Astrocyte of the cerebellum (primary cell): ENCODE measurements around the gene MYO10.

Experiments
- DNase-seq: peaks from one replicate; pipeline ENCODE4 v3.0.0-alpha.2; 2011; ENCODE audit warnings: low read depth
- H3K4me3 ChIP-seq: 2 replicates; pipeline ENCODE4 v1.5.1; 2011; ENCODE audit warnings: mild to moderate bottlenecking, low read depth, low read length, moderate library complexity
- in situ Hi-C: cut with HindIII; loops from 2 replicates; pipeline ENCODE4 v1.10.0; 2017; ENCODE audit warnings: low sequenced_read_pairs
- TF ChIP-seq, protein P1 (sequence below): IDR thresholded peaks from 2 replicates; pipeline ENCODE4 v1.5.1; 2012; ENCODE audit warnings: low read length, low read depth, moderate library complexity, mild to moderate bottlenecking; ENCODE audit errors: missing control alignments

MYO10 gene

DNA sequence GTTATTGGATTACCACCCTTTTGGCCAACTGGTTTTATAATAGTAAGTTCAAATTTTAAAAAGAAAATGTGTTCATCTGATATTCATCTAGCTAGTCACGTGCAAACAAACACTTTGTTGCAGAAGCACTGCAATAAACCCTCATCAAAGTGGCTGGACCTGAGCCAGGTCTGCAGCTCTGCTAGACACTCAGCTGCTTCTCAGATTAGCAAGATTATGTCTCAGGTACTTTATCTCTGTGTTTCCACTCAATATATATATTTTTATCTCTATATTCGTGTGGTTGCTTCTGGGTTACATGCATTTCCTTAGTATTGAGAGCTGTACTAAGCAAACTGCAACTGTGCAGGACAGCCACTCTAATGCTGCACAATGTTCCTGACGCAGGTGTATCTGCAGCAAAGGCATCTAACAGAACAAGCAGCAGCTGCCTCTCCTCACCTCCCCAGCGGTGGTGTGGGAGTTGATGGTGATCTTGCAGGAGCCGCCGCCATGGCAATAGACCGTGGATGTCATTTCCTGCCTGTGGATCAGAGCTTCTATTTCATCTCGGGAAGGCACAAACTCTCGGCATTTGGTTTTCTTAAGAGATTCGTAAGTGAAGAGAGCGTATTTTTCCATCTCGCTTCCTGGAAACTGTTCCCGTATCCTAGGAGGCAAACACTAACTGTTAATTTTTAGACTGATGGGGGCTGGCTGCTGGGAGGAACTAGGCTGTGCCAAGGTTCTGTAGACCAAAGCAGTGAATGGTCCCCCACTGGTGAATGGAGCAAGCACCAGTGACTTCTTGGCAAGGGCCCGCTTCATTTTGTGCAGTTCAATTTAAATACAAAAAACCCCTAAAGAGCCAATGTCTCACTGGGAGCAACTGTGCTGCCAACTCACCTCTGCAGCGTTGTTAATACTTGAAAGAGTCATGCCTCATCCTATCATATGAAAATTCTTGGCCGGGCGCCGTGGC is 262.6 kb downstream of the MYO10 start:
- H3K4me3 ChIP-seq, result no peak overlapping the region
- in situ Hi-C loops, result no loop called here
- DNase-seq, result peak; percentile 32
- TF ChIP-seq, protein P1, sequence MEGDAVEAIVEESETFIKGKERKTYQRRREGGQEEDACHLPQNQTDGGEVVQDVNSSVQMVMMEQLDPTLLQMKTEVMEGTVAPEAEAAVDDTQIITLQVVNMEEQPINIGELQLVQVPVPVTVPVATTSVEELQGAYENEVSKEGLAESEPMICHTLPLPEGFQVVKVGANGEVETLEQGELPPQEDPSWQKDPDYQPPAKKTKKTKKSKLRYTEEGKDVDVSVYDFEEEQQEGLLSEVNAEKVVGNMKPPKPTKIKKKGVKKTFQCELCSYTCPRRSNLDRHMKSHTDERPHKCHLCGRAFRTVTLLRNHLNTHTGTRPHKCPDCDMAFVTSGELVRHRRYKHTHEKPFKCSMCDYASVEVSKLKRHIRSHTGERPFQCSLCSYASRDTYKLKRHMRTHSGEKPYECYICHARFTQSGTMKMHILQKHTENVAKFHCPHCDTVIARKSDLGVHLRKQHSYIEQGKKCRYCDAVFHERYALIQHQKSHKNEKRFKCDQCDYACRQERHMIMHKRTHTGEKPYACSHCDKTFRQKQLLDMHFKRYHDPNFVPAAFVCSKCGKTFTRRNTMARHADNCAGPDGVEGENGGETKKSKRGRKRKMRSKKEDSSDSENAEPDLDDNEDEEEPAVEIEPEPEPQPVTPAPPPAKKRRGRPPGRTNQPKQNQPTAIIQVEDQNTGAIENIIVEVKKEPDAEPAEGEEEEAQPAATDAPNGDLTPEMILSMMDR, result no peak

DNA sequence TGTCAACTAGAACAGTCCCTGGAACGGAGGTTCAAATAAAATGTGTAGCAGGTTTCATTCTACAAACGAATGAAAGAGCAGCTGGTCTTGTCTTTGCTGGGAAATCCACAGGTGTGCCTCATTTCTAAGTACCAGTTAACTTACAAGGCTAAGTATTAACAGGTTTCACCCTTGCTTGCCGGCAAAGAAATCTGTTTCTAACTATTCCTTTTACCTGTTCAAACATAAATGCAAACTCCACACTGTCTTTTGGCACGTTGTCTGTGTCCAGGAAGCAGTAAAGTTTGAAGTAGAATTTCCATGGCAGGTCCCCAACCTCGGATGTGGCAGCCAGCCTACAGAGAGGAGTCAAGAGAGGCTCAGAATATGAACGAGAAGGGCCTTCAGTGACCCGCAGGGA is 264.9 kb downstream of the MYO10 start:
- no peak for DNase-seq
- TF ChIP-seq, protein P1, result no peak
- in situ Hi-C loops, result no loop called here
- H3K4me3 ChIP-seq, result no peak overlapping the region

DNA sequence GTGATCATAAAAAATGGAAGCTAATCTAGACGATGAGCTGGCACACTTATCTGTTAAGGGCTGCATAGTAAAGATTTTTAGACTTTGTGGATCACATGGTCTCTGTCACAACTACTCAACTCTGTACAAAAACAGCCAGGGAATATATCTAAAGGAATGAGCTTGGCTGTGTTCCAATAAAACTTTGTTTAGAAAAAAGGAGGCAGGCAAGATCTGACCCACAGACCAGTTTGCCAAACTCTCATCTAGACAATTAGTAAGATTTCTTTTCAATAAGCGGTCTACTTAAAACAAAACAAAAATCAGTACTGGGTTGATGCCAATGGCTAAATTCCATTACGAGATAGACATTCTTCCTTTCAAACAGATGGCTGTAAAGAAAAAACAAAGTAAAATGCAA is 266.3 kb downstream of the MYO10 start:
- no peak overlapping the region for H3K4me3 ChIP-seq
- in situ Hi-C loops, result loop anchor here (10.0 kb wide), 1 partner anchor 65 kb away; no protein-coding TSS in a partner anchor
- TF ChIP-seq, protein P1, result no peak
- DNase-seq, result peak; percentile 34

DNA sequence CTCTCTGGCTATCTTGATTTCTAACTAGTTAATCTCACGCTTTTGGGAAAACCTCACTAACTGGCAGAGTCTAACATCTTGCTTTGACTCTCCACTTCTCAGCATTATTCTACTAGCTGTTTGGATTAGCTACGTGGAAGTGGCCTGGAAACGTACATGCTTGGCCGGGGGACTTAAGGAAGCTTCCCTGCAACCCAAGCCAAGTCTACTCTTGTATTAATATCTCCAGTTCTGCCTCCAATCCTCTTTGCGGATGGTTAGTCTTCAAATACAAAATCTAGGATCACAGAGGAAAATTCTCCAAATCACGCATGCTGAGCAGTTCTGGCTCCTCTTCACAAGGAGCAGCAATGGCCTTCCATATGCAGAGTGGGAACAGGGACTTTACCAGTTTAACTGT is 267.5 kb downstream of the MYO10 start:
- no peak overlapping the region for H3K4me3 ChIP-seq
- in situ Hi-C loops, result loop anchor here (10.0 kb wide), 1 partner anchor 64 kb away; no protein-coding TSS in a partner anchor
- TF ChIP-seq, protein P1, result no peak
- DNase-seq, result no peak

DNA sequence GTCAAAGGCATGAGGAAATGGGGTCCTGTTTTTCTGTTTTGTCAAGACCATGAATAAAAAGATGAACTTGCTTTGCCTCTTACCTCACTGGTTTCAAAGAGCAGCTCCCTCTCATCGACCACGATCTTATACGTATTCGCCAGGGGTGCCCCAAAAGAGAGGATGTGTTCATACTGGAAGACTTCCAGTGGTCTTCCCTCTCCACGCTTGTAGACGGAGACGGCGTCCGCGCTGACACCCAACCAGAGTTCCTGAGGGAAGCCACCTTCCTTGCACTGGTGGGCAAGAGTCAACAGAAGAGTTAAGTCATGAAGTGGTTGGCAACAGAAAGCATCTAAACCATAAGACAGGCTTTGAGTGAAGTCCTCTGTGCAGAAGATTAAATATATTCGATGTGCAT is 267.9 kb downstream of the MYO10 start:
- in situ Hi-C loops, result loop anchor here (10.0 kb wide), 1 partner anchor 63 kb away; no protein-coding TSS in a partner anchor
- TF ChIP-seq, protein P1, result no peak
- no peak overlapping the region for H3K4me3 ChIP-seq
- no peak for DNase-seq

DNA sequence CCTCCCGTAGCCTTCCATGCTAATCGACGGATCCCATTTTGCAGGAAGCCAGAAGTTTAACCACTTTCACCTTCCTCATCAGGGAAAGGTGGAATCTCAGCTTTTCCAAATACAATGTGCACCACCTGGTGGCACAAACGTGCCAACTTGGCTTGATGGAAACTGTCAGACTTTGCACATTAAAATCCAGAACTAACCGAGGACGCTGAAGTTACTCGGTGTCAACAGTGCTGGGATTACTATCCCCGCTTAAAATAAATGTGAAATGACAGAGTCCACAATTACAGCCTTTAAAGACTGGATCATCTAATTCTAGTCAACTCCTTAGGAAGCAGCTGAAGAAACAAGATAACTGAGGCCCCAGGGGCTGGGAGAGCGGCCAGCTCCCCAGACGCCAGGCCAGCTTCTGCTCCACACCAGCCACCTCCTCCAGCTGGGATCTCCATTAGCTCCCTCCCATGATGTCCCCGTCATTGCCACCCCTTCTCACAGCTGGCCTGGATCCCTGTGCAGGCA is 269.1 kb downstream of the MYO10 start:
- in situ Hi-C loops, result loop anchor here (10.0 kb wide), 1 partner anchor 62 kb away; no protein-coding TSS in a partner anchor
- H3K4me3 ChIP-seq, result no peak overlapping the region
- DNase-seq, result peak; percentile 3
- TF ChIP-seq, protein P1, result peak; percentile 47
